SK-N-SH (cell line): Measurements from ENCODE around the gene IL16.

Experiments
- CHD2 ChIP-seq: fragments of 150-350 bp; IDR thresholded peaks from 2 replicates; pipeline ENCODE4 v1.6.1; 2018; ENCODE audit warnings: low read length; ENCODE audit not compliant: partially characterized antibody
- ELF1 ChIP-seq: IDR thresholded peaks from 2 replicates; pipeline ENCODE4 v1.4.0; 2012
- EP300 ChIP-seq, 2 experiments: IDR thresholded peaks; 2 replicates each; pipeline versions ENCODE4 v1.4.0 to v1.6.1; 2012; ENCODE audit warnings: borderline replicate concordance in 1 of 2, low read depth in 1 of 2, low read length in 1 of 2
- EZH2phosphoT487 ChIP-seq: fragments of 200-600 bp; sonication (generic); IDR thresholded peaks from 2 replicates; pipeline ENCODE4 v1.6.1; 2017; ENCODE audit warnings: low read depth, mixed run types, mild to moderate bottlenecking, antibody characterized with exemption, moderate library complexity, borderline replicate concordance
- FOSL2 ChIP-seq: IDR thresholded peaks from 2 replicates; pipeline ENCODE4 v1.4.0; 2012; ENCODE audit warnings: low read depth, mild to moderate bottlenecking, moderate library complexity, borderline replicate concordance
- NFIC ChIP-seq: IDR thresholded peaks from 2 replicates; pipeline ENCODE4 v1.4.0; 2012; ENCODE audit warnings: borderline replicate concordance
- POLR2AphosphoS5 ChIP-seq: IDR thresholded peaks from 2 replicates; pipeline ENCODE4 v1.6.1; 2012; ENCODE audit warnings: low read depth, low read length
- TAF1 ChIP-seq: IDR thresholded peaks from 2 replicates; pipeline ENCODE4 v1.6.1; 2012; ENCODE audit warnings: low read depth, mild to moderate bottlenecking, low read length, moderate library complexity, borderline replicate concordance
- TF ChIP-seq, protein P1 (sequence below): IDR thresholded peaks from 2 replicates; pipeline ENCODE4 v1.4.0; 2012; ENCODE audit warnings: low read depth
- TF ChIP-seq, protein P2 (sequence below): fragments of 200-600 bp; sonication (generic); IDR thresholded peaks from 2 replicates; pipeline ENCODE4 v1.6.1; 2017; ENCODE audit warnings: antibody characterized with exemption, mild to moderate bottlenecking, moderate library complexity
- TF ChIP-seq, protein P3 (sequence below): IDR thresholded peaks from 2 replicates; pipeline ENCODE4 v1.6.1; 2012; ENCODE audit warnings: mild to moderate bottlenecking, low read depth, low read length, moderate library complexity
- TF ChIP-seq, protein P4 (sequence below): IDR thresholded peaks from 2 replicates; pipeline ENCODE4 v1.4.0; 2012; ENCODE audit warnings: low read depth, borderline replicate concordance

DNA sequence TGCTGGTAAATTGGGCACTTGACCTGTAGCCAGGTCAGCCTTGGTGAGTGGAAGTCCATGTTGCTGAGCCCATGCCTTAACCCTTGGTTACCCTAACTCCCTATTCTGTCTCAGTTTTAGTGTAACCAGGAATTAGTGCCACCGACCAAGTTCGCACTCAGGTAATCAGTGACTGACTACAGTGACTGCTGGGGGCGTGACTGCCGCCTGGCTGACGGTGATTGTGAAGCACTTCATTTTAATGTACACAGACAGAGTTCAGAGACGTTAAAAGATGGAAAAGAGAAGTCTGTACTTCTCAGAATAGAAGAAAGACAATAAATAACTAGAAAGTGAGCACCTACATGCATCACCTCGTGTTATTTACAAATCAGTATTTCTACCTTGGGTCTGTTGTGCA, 45.3 kb upstream of the IL16 start:
- TF ChIP-seq, protein P1, sequence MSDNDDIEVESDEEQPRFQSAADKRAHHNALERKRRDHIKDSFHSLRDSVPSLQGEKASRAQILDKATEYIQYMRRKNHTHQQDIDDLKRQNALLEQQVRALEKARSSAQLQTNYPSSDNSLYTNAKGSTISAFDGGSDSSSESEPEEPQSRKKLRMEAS, result no peak
- TF ChIP-seq, protein P2, sequence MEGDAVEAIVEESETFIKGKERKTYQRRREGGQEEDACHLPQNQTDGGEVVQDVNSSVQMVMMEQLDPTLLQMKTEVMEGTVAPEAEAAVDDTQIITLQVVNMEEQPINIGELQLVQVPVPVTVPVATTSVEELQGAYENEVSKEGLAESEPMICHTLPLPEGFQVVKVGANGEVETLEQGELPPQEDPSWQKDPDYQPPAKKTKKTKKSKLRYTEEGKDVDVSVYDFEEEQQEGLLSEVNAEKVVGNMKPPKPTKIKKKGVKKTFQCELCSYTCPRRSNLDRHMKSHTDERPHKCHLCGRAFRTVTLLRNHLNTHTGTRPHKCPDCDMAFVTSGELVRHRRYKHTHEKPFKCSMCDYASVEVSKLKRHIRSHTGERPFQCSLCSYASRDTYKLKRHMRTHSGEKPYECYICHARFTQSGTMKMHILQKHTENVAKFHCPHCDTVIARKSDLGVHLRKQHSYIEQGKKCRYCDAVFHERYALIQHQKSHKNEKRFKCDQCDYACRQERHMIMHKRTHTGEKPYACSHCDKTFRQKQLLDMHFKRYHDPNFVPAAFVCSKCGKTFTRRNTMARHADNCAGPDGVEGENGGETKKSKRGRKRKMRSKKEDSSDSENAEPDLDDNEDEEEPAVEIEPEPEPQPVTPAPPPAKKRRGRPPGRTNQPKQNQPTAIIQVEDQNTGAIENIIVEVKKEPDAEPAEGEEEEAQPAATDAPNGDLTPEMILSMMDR, result no peak
- no peak for TF ChIP-seq CHD2
- no peak for TF ChIP-seq ELF1
- TF ChIP-seq POLR2AphosphoS5, result no peak
- TF ChIP-seq EP300 (IDR thresholded peaks at IDR 0.05; ENCODE audit: borderline replicate concordance in 1 of 2, low read depth in 1 of 2, low read length in 1 of 2), result no peak
- TF ChIP-seq, protein P3, sequence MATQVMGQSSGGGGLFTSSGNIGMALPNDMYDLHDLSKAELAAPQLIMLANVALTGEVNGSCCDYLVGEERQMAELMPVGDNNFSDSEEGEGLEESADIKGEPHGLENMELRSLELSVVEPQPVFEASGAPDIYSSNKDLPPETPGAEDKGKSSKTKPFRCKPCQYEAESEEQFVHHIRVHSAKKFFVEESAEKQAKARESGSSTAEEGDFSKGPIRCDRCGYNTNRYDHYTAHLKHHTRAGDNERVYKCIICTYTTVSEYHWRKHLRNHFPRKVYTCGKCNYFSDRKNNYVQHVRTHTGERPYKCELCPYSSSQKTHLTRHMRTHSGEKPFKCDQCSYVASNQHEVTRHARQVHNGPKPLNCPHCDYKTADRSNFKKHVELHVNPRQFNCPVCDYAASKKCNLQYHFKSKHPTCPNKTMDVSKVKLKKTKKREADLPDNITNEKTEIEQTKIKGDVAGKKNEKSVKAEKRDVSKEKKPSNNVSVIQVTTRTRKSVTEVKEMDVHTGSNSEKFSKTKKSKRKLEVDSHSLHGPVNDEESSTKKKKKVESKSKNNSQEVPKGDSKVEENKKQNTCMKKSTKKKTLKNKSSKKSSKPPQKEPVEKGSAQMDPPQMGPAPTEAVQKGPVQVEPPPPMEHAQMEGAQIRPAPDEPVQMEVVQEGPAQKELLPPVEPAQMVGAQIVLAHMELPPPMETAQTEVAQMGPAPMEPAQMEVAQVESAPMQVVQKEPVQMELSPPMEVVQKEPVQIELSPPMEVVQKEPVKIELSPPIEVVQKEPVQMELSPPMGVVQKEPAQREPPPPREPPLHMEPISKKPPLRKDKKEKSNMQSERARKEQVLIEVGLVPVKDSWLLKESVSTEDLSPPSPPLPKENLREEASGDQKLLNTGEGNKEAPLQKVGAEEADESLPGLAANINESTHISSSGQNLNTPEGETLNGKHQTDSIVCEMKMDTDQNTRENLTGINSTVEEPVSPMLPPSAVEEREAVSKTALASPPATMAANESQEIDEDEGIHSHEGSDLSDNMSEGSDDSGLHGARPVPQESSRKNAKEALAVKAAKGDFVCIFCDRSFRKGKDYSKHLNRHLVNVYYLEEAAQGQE, result no peak
- no peak for TF ChIP-seq NFIC
- TF ChIP-seq EZH2phosphoT487, result no peak
- no peak for TF ChIP-seq TAF1
- TF ChIP-seq, protein P4, sequence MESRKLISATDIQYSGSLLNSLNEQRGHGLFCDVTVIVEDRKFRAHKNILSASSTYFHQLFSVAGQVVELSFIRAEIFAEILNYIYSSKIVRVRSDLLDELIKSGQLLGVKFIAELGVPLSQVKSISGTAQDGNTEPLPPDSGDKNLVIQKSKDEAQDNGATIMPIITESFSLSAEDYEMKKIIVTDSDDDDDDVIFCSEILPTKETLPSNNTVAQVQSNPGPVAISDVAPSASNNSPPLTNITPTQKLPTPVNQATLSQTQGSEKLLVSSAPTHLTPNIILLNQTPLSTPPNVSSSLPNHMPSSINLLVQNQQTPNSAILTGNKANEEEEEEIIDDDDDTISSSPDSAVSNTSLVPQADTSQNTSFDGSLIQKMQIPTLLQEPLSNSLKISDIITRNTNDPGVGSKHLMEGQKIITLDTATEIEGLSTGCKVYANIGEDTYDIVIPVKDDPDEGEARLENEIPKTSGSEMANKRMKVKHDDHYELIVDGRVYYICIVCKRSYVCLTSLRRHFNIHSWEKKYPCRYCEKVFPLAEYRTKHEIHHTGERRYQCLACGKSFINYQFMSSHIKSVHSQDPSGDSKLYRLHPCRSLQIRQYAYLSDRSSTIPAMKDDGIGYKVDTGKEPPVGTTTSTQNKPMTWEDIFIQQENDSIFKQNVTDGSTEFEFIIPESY, result no peak
- no peak for TF ChIP-seq FOSL2
